HCT116 (cell line): Measurements from ENCODE around the gene HEXIM1. TPM values are rescaled to one million over a fixed set of nuclear protein-coding genes. Genes with fewer than 3 reads are reported as not detected.

Experiments used
- ATAC-seq: fragments of 200-7000 bp; cut with Tn5 transposase; 2 replicates; pipeline ENCODE4 v1.9.1; 2020; ENCODE audit warnings: mild to moderate bottlenecking, moderate library complexity
- BruUV-seq: library from RNA; stranded (reverse); fragments of 400-500 nt; replicated peaks from 2 replicates; lab custom pipeline; 2021; lab: Mats Ljungman, UMichigan
- CTCF ChIA-PET: fragments of 300-600 bp; sonication (Branson Sonifier 250); formaldehyde crosslinking; loops from one replicate; lab custom pipeline; 2021; ENCODE audit warnings: antibody characterized with exemption; lab: Charles Lee
- POLR2A ChIA-PET: fragments of 300-600, 350-600 bp; sonication (Branson Sonifier 250); formaldehyde crosslinking; loops from one replicate; lab custom pipeline; 2021; ENCODE audit warnings: antibody characterized with exemption; lab: Charles Lee
- RAD21 ChIA-PET, 2 experiments: fragments of 300-600 bp; sonication (Branson Sonifier 250); formaldehyde crosslinking; loops; one replicate each; lab custom pipeline; 2023; ENCODE audit warnings: low total read pairs in 2 of 2; ENCODE audit not compliant: uncharacterized antibody in 2 of 2, unreplicated experiment in 2 of 2, low non-redundant PET in 1 of 2; lab: Charles Lee
- DNase-seq: peaks from one replicate; pipeline ENCODE4 v3.0.0-alpha.2; 2010; ENCODE audit warnings: low read depth, low spot score
- H2AFZ ChIP-seq: fragments of 200-600 bp; shearing (Covaris generic), sonication (generic); 2 replicates; pipeline ENCODE4 v1.6.1; 2017; ENCODE audit warnings: low read depth, mixed run types, mixed read lengths, antibody characterized with exemption, low read length; ENCODE audit not compliant: poor library complexity, severe bottlenecking
- H3K27ac ChIP-seq: 2 replicates; pipeline ENCODE4 v1.5.1; 2012; ENCODE audit warnings: low read depth, low read length
- H3K27me3 ChIP-seq: fragments of 200-600 bp; sonication (generic); 2 replicates; pipeline ENCODE4 v1.6.1; 2016; ENCODE audit warnings: mixed run types, low read length, mixed read lengths; ENCODE audit not compliant: insufficient read depth
- H3K36me3 ChIP-seq, 2 experiments: fragments of 200-500 bp in 1 of 2; fragments of 200-600 bp in 1 of 2; sonication (Bioruptor generic) in 1 of 2; sonication (generic) in 1 of 2; 2 replicates each; pipeline versions ENCODE4 v1.5.1 to v1.6.1; 2014 to 2016; ENCODE audit warnings: low read length in 2 of 2, inconsistent platforms in 1 of 2, mixed read lengths in 1 of 2, mixed run types in 1 of 2; ENCODE audit not compliant: insufficient read depth in 2 of 2, control insufficient read depth in 1 of 2
- H3K4me1 ChIP-seq, 2 experiments: fragments of 200-600 bp in 1 of 2; sonication (generic) in 1 of 2; 2 replicates each; pipeline versions ENCODE4 v1.5.1 to v1.6.1; 2012 to 2017; ENCODE audit warnings: low read length in 2 of 2, inconsistent platforms in 1 of 2, mild to moderate bottlenecking in 1 of 2, mixed read lengths in 1 of 2, mixed run types in 1 of 2, moderate library complexity in 1 of 2; ENCODE audit not compliant: insufficient read depth in 2 of 2, control insufficient read depth in 1 of 2
- H3K4me2 ChIP-seq: fragments of 200-600 bp; sonication (generic); 2 replicates; pipeline ENCODE4 v1.6.1; 2017; ENCODE audit warnings: mixed run types, low read length, mixed read lengths
- H3K4me3 ChIP-seq, 2 experiments: fragments of 200-600 bp in 1 of 2; sonication (generic) in 1 of 2; replicated peaks in 1 of 2; 2 replicates each; pipeline ENCODE4 v1.5.1; 2011 to 2016; ENCODE audit warnings: low read length in 2 of 2, control low read depth in 1 of 2, low read depth in 1 of 2, mild to moderate bottlenecking in 1 of 2, mixed read lengths in 1 of 2, mixed run types in 1 of 2
- H3K79me2 ChIP-seq: fragments of 200-600 bp; sonication (generic); 2 replicates; pipeline ENCODE4 v1.6.1; 2017; ENCODE audit warnings: mild to moderate bottlenecking, mixed run types, low read length, moderate library complexity, mixed read lengths; ENCODE audit not compliant: insufficient read depth
- H3K9ac ChIP-seq: fragments of 200-600 bp; sonication (generic); 2 replicates; pipeline ENCODE4 v1.6.1; 2016; ENCODE audit warnings: low read length, mixed read lengths
- H3K9me2 ChIP-seq: fragments of 200-600 bp; sonication (generic), shearing (Covaris generic); 2 replicates; pipeline ENCODE4 v1.6.1; 2017; ENCODE audit warnings: mixed run types, mild to moderate bottlenecking, moderate library complexity; ENCODE audit not compliant: insufficient read depth
- H3K9me3 ChIP-seq, 2 experiments: fragments of 200-500 bp in 1 of 2; fragments of 200-600 bp in 1 of 2; sonication (Bioruptor generic) in 1 of 2; sonication (generic) in 1 of 2; 2 replicates each; pipeline ENCODE4 v1.6.1; 2014 to 2017; ENCODE audit warnings: low read length in 2 of 2, mixed read lengths in 2 of 2, inconsistent platforms in 1 of 2, low read depth in 1 of 2, mild to moderate bottlenecking in 1 of 2, mixed run types in 1 of 2, moderate library complexity in 1 of 2; ENCODE audit not compliant: control insufficient read depth in 1 of 2, insufficient read depth in 1 of 2
- H4K20me1 ChIP-seq: fragments of 200-600 bp; sonication (generic), shearing (Covaris generic); 2 replicates; pipeline ENCODE4 v1.6.1; 2017; ENCODE audit warnings: mixed run types, mild to moderate bottlenecking, moderate library complexity; ENCODE audit not compliant: insufficient read depth
- CBX3 ChIP-seq: IDR thresholded peaks from 2 replicates; pipeline ENCODE4 v1.6.1; 2012; ENCODE audit warnings: low read depth
- EZH2 ChIP-seq: fragments of 200-600 bp; sonication (generic); IDR thresholded peaks from 2 replicates; pipeline ENCODE4 v1.6.1; 2017; ENCODE audit warnings: antibody characterized with exemption, mixed run types
- POLR2A ChIP-seq: IDR thresholded peaks from 2 replicates; pipeline ENCODE4 v1.7.0; 2011; ENCODE audit warnings: borderline replicate concordance; ENCODE audit not compliant: insufficient read depth, insufficient read length; ENCODE audit errors: extremely low read depth
- RAD21 ChIP-seq: IDR thresholded peaks from 2 replicates; pipeline ENCODE4 v1.6.1; 2012; ENCODE audit warnings: low read depth, mild to moderate bottlenecking
- YY1 ChIP-seq: IDR thresholded peaks from 2 replicates; pipeline ENCODE4 v1.6.1; 2011; ENCODE audit warnings: low read length, low read depth, moderate library complexity, mild to moderate bottlenecking; ENCODE audit not compliant: insufficient replicate concordance; ENCODE audit errors: extremely low read depth
- ZFX ChIP-seq: fragments of 450-650 bp; IDR thresholded peaks from 2 replicates; pipeline ENCODE4 v1.6.1; 2017
- ZNF274 ChIP-seq: fragments of 200-500 bp; sonication (Bioruptor generic); IDR thresholded peaks from 2 replicates; pipeline ENCODE4 v1.6.1; 2014; ENCODE audit warnings: mild to moderate bottlenecking, low read depth, low read length, inconsistent platforms
- intact Hi-C: fragments of 100-400 bp; cut with micrococcal nuclease; formaldehyde crosslinking; loops from 2 replicates; pipeline ENCODE4 v1.10.0; 2022
- total RNA-seq: library from RNA; stranded (reverse); gene quantifications from one replicate; pipeline ENCODE4 v1.2.1, GENCODE V29; 2021; ENCODE audit not compliant: unreplicated experiment
- TF ChIP-seq, protein P1 (sequence below), 3 experiments: fragments of 200-600 bp in 1 of 3; sonication (generic) in 1 of 3; IDR thresholded peaks in 2 of 3; conservative IDR thresholded peaks in 1 of 3; 2 replicates each; pipeline ENCODE4 v1.5.1; 2012 to 2017; ENCODE audit warnings: low read depth in 2 of 3, low read length in 2 of 3, antibody characterized with exemption in 1 of 3, borderline replicate concordance in 1 of 3, control low read depth in 1 of 3, mild to moderate bottlenecking in 1 of 3, mixed read lengths in 1 of 3, mixed run types in 1 of 3, moderate library complexity in 1 of 3; ENCODE audit not compliant: insufficient read depth in 1 of 3
- TF ChIP-seq, protein P2 (sequence below): IDR thresholded peaks from 2 replicates; pipeline ENCODE4 v1.6.1; 2012

The HEXIM1 gene
- total RNA-seq, 1 experiment from 2014 or later, result 58.0 TPM

DNA sequence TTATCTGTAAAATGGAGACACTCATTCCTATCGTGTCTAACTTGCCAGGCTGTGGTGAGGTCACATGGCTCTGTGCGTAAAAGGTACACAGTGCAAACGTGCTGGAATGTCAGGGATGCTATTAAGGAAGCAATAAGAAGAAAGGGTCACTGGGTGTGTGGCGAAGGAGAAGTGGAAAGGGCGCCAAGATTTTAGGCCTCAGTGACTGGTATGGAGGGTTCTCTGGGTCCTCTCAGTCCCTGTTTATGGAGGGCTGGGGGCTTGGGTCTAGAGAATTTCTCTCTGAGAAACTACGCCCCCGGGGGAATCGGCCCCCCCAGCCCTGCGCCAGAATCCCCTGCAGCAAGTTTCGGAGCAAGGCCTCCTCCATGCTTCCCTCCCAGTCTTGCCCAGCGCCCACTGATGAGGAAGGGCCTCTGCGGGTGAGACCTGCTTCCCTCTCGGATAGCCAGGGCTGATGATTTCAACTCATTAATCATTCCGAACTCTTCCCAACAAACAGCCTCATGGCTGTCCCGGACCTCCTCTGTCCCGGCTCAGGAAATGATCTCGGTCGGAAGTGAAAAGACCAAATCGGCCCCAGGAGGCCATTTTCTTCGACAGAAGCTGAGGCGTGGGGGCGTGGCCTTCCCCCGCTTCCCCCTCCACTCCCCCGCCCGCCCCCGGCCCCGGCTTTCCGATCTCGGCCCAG lies 1.2 kb upstream of the HEXIM1 start:
- Histone ChIP-seq H3K4me2 (peak overlapping the region; percentile 87), H4K20me1 (peaks cover 14% of the 10 kb centered on the region; the same call in 1 of the 2 replicates), H3K9me2 (no peaks in the 10 kb centered on the region), H3K4me3 (peak overlapping the region; percentile 68 to 95)
- ChIA-PET POLR2A (interaction anchor here (0.6 to 7.3 kb wide), 10 partner anchors 11 to 218 kb away, joined by 3 to 258 read pairs (median 24); partner anchors contain the start of genes ACBD4, HEXIM2 and NMT1), RAD21 (no interaction called here)
- intact Hi-C loops, result loop anchor here (5.0 kb wide), 1 partner anchor 280 kb away; no protein-coding TSS in a partner anchor
- peak; percentile 25 for ATAC-seq
- TF ChIP-seq POLR2A, result peak; percentile 64
- TF ChIP-seq ZFX, result peak; percentile 92
- TF ChIP-seq EZH2, result no peak
- TF ChIP-seq, protein P1, sequence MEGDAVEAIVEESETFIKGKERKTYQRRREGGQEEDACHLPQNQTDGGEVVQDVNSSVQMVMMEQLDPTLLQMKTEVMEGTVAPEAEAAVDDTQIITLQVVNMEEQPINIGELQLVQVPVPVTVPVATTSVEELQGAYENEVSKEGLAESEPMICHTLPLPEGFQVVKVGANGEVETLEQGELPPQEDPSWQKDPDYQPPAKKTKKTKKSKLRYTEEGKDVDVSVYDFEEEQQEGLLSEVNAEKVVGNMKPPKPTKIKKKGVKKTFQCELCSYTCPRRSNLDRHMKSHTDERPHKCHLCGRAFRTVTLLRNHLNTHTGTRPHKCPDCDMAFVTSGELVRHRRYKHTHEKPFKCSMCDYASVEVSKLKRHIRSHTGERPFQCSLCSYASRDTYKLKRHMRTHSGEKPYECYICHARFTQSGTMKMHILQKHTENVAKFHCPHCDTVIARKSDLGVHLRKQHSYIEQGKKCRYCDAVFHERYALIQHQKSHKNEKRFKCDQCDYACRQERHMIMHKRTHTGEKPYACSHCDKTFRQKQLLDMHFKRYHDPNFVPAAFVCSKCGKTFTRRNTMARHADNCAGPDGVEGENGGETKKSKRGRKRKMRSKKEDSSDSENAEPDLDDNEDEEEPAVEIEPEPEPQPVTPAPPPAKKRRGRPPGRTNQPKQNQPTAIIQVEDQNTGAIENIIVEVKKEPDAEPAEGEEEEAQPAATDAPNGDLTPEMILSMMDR (IDR thresholded peaks at IDR 0.05 in 2 of 3, conservative IDR thresholded peaks at IDR 0.05 in 1 of 3; ENCODE audit: borderline replicate concordance in 1 of 3, insufficient read depth in 1 of 3, low read depth in 2 of 3, low read length in 2 of 3), result no peak
- TF ChIP-seq, protein P2, sequence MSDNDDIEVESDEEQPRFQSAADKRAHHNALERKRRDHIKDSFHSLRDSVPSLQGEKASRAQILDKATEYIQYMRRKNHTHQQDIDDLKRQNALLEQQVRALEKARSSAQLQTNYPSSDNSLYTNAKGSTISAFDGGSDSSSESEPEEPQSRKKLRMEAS, result peak; percentile 40; the same call in 1 of the 2 replicates
- peak; percentile 91 for TF ChIP-seq YY1
- no peak for TF ChIP-seq ZNF274
- no peak for TF ChIP-seq CBX3
- TF ChIP-seq RAD21, result no peak
- TF ChIP-seq, all 23 proteins: peak for 4
- Histone ChIP-seq H3K9me3 (no peaks in the 10 kb centered on the region), H3K4me1 (peaks cover 21 to 37% of the 10 kb centered on the region in 2 experiments), H2AFZ (no peak overlapping the region), H3K36me3 (peaks cover 0 to 3% of the 10 kb centered on the region in 2 experiments; a peak in 1 of 4 replicates), H3K27ac (peak overlapping the region; percentile 87), H3K9ac (peak overlapping the region; percentile 98), H3K27me3 (no peaks in the 10 kb centered on the region), H3K79me2 (peaks cover 34% of the 10 kb centered on the region)
- TSS peak; percentile 78 for BruUV-seq
- CTCF ChIA-PET, result interaction anchor here (2.9 to 10.2 kb wide), 3 partner anchors 11 to 49 kb away, joined by 25 to 131 read pairs (median 129); partner anchors contain the start of genes ACBD4 and HEXIM2
- DNase-seq, result no peak
